ENCODE results near the gene GMFB.

DNA sequence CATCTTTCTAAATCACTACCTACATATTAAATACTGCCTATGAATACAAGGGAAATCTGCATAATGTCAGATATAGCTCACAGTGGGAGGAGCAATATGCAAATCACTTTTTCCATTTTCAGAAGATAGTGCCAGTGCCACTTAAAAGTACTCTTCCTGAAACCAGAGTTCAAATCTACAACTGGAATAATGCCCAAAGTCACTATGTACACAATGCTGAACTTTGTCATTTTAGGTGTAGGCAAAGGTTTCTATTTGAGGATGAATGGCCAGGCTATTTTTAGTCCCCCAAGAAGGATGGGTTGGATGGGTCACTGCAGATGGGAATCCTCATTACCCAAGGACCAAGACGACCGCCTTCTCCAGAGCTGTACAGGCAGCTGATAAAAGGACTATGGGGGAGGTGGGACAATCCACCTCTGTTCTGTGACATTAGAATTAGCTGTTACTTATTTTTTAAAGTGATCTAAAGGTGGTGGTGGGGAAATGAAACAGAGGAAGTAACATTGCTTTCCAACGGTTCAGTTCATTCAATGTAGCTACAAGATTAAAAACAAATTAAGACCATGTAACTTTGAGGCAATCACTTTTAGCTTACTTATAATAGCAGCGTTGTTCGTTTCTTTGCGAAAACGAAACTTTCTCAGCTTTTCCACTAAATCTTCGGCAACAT is 5.6 kb downstream of the GMFB start:
- TF ChIP-seq POLR2AphosphoS5 (IDR thresholded peaks at IDR 0.05; ENCODE audit: low read depth): no peak
- TF ChIP-seq, protein P1, sequence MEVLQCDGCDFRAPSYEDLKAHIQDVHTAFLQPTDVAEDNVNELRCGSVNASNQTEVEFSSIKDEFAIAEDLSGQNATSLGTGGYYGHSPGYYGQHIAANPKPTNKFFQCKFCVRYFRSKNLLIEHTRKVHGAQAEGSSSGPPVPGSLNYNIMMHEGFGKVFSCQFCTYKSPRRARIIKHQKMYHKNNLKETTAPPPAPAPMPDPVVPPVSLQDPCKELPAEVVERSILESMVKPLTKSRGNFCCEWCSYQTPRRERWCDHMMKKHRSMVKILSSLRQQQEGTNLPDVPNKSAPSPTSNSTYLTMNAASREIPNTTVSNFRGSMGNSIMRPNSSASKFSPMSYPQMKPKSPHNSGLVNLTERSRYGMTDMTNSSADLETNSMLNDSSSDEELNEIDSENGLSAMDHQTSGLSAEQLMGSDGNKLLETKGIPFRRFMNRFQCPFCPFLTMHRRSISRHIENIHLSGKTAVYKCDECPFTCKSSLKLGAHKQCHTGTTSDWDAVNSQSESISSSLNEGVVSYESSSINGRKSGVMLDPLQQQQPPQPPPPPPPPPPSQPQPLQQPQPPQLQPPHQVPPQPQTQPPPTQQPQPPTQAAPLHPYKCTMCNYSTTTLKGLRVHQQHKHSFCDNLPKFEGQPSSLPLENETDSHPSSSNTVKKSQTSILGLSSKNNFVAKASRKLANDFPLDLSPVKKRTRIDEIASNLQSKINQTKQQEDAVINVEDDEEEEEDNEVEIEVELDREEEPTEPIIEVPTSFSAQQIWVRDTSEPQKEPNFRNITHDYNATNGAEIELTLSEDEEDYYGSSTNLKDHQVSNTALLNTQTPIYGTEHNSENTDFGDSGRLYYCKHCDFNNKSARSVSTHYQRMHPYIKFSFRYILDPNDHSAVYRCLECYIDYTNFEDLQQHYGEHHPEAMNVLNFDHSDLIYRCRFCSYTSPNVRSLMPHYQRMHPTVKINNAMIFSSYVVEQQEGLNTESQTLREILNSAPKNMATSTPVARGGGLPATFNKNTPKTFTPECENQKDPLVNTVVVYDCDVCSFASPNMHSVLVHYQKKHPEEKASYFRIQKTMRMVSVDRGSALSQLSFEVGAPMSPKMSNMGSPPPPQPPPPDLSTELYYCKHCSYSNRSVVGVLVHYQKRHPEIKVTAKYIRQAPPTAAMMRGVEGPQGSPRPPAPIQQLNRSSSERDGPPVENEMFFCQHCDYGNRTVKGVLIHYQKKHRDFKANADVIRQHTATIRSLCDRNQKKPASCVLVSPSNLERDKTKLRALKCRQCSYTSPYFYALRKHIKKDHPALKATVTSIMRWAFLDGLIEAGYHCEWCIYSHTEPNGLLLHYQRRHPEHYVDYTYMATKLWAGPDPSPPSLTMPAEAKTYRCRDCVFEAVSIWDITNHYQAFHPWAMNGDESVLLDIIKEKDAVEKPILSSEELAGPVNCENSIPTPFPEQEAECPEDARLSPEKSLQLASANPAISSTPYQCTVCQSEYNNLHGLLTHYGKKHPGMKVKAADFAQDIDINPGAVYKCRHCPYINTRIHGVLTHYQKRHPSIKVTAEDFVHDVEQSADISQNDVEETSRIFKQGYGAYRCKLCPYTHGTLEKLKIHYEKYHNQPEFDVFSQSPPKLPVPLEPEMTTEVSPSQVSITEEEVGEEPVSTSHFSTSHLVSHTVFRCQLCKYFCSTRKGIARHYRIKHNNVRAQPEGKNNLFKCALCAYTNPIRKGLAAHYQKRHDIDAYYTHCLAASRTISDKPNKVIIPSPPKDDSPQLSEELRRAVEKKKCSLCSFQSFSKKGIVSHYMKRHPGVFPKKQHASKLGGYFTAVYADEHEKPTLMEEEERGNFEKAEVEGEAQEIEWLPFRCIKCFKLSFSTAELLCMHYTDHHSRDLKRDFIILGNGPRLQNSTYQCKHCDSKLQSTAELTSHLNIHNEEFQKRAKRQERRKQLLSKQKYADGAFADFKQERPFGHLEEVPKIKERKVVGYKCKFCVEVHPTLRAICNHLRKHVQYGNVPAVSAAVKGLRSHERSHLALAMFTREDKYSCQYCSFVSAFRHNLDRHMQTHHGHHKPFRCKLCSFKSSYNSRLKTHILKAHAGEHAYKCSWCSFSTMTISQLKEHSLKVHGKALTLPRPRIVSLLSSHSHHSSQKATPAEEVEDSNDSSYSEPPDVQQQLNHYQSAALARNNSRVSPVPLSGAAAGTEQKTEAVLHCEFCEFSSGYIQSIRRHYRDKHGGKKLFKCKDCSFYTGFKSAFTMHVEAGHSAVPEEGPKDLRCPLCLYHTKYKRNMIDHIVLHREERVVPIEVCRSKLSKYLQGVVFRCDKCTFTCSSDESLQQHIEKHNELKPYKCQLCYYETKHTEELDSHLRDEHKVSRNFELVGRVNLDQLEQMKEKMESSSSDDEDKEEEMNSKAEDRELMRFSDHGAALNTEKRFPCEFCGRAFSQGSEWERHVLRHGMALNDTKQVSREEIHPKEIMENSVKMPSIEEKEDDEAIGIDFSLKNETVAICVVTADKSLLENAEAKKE (CRISPR knock-in tag; IDR thresholded peaks at IDR 0.05): no peak
- TF ChIP-seq, protein P2, sequence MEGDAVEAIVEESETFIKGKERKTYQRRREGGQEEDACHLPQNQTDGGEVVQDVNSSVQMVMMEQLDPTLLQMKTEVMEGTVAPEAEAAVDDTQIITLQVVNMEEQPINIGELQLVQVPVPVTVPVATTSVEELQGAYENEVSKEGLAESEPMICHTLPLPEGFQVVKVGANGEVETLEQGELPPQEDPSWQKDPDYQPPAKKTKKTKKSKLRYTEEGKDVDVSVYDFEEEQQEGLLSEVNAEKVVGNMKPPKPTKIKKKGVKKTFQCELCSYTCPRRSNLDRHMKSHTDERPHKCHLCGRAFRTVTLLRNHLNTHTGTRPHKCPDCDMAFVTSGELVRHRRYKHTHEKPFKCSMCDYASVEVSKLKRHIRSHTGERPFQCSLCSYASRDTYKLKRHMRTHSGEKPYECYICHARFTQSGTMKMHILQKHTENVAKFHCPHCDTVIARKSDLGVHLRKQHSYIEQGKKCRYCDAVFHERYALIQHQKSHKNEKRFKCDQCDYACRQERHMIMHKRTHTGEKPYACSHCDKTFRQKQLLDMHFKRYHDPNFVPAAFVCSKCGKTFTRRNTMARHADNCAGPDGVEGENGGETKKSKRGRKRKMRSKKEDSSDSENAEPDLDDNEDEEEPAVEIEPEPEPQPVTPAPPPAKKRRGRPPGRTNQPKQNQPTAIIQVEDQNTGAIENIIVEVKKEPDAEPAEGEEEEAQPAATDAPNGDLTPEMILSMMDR (conservative IDR thresholded peaks at IDR 0.05; ENCODE audit: low read depth in 2 of 2): no peak
- TF ChIP-seq, protein P3, sequence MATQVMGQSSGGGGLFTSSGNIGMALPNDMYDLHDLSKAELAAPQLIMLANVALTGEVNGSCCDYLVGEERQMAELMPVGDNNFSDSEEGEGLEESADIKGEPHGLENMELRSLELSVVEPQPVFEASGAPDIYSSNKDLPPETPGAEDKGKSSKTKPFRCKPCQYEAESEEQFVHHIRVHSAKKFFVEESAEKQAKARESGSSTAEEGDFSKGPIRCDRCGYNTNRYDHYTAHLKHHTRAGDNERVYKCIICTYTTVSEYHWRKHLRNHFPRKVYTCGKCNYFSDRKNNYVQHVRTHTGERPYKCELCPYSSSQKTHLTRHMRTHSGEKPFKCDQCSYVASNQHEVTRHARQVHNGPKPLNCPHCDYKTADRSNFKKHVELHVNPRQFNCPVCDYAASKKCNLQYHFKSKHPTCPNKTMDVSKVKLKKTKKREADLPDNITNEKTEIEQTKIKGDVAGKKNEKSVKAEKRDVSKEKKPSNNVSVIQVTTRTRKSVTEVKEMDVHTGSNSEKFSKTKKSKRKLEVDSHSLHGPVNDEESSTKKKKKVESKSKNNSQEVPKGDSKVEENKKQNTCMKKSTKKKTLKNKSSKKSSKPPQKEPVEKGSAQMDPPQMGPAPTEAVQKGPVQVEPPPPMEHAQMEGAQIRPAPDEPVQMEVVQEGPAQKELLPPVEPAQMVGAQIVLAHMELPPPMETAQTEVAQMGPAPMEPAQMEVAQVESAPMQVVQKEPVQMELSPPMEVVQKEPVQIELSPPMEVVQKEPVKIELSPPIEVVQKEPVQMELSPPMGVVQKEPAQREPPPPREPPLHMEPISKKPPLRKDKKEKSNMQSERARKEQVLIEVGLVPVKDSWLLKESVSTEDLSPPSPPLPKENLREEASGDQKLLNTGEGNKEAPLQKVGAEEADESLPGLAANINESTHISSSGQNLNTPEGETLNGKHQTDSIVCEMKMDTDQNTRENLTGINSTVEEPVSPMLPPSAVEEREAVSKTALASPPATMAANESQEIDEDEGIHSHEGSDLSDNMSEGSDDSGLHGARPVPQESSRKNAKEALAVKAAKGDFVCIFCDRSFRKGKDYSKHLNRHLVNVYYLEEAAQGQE (IDR thresholded peaks at IDR 0.05; ENCODE audit: unreplicated experiment): no peak

Data from GM23338 (cell line).